GM12878 (cell line): Measurements from ENCODE around the gene FAIM. TPM values are rescaled to one million over a fixed set of nuclear protein-coding genes. Genes with fewer than 3 reads are reported as not detected.

ENCODE experiments used
- ATAC-seq: fragments of 200-7000 bp; cut with Tn5 transposase; 3 replicates; pipeline ENCODE4 v1.9.1; 2020; ENCODE audit warnings: mild to moderate bottlenecking, moderate library complexity
- BruUV-seq: library from RNA; stranded (reverse); fragments of 400-500 nt; replicated peaks from 2 replicates; lab custom pipeline; 2021; lab: Mats Ljungman, UMichigan
- CTCF ChIA-PET: fragments of 300-600 bp; sonication (Branson Sonifier 250); formaldehyde crosslinking; extraction: SDS; loops from one replicate; lab custom pipeline; 2021; ENCODE audit warnings: inconsistent platforms; lab: Yijun Ruan, JAX
- POLR2A ChIA-PET: fragments of 350-600 bp; formaldehyde crosslinking; extraction: SDS; loops from one replicate; lab custom pipeline; 2021; ENCODE audit warnings: inconsistent platforms; lab: Charles Lee
- RAD21 ChIA-PET: fragments of 300-600 bp; sonication (Branson Sonifier 250); formaldehyde crosslinking; loops from one replicate; lab custom pipeline; 2023; ENCODE audit warnings: antibody characterized with exemption; ENCODE audit not compliant: unreplicated experiment; lab: Charles Lee
- SMC1A ChIA-PET: fragments of 300-600 bp; sonication (Branson Sonifier 250); formaldehyde crosslinking; loops from one replicate; lab custom pipeline; 2023; ENCODE audit not compliant: unreplicated experiment, uncharacterized antibody; lab: Charles Lee
- DNase-seq: peaks from one replicate; pipeline ENCODE4 v3.0.0-alpha.2; 2011; ENCODE audit warnings: low read depth, low spot score
- FAIRE-seq: peaks from 3 replicates; lab custom pipeline; 2011; peaks lifted over from hg19 to GRCh38; lab: Jason Lieb, UNC
- H2AFZ ChIP-seq: 2 replicates; pipeline ENCODE4 v1.6.0; 2011; ENCODE audit warnings: low read depth, low read length, control low read depth; ENCODE audit not compliant: control insufficient read depth
- H3K27ac ChIP-seq: 2 replicates; pipeline ENCODE4 v1.5.1; 2011; ENCODE audit warnings: control low read depth; ENCODE audit not compliant: control insufficient read depth, insufficient read depth
- H3K27me3 ChIP-seq, 2 experiments: replicated peaks in 1 of 2; 2 replicates each; pipeline versions ENCODE4 v1.6.0 to v1.6.1; 2011; ENCODE audit warnings: low read length in 1 of 2; ENCODE audit not compliant: control insufficient read depth in 2 of 2, insufficient read depth in 2 of 2
- H3K36me3 ChIP-seq, 2 experiments: 2 replicates each; pipeline ENCODE4 v1.5.1; 2011; ENCODE audit warnings: low read length in 1 of 2; ENCODE audit not compliant: control insufficient read depth in 2 of 2, insufficient read depth in 2 of 2
- H3K4me1 ChIP-seq: 2 replicates; pipeline ENCODE4 v1.6.1; 2011; ENCODE audit warnings: mild to moderate bottlenecking, low read length, moderate library complexity, mixed read lengths; ENCODE audit not compliant: control insufficient read depth, insufficient read depth
- H3K4me2 ChIP-seq: 2 replicates; pipeline ENCODE4 v1.6.0; 2011; ENCODE audit warnings: control low read depth; ENCODE audit not compliant: control insufficient read depth, insufficient read depth
- H3K4me3 ChIP-seq: fragments of 200-600 bp; sonication (generic); 2 replicates; pipeline ENCODE4 v1.5.1; 2016
- H3K79me2 ChIP-seq: 2 replicates; pipeline ENCODE4 v1.6.0; 2011; ENCODE audit warnings: low read length; ENCODE audit not compliant: control insufficient read depth, insufficient read depth
- H3K9ac ChIP-seq: 2 replicates; pipeline ENCODE4 v1.8.0; 2011; ENCODE audit warnings: low read length, control low read depth, mixed read lengths; ENCODE audit not compliant: control insufficient read depth, insufficient read depth
- H3K9me3 ChIP-seq: replicated peaks from 3 replicates; pipeline ENCODE4 v1.5.1; 2011; ENCODE audit warnings: mild to moderate bottlenecking, low read length; ENCODE audit not compliant: control insufficient read depth, insufficient read depth
- H4K20me1 ChIP-seq: 2 replicates; pipeline ENCODE4 v1.6.0; 2011; ENCODE audit not compliant: control insufficient read depth, insufficient read depth
- CBX5 ChIP-seq: sonication (generic); IDR thresholded peaks from 2 replicates; pipeline ENCODE4 v1.6.1; 2016; ENCODE audit warnings: low read depth, moderate library complexity, mild to moderate bottlenecking, inconsistent platforms
- CREM ChIP-seq: IDR thresholded peaks from 2 replicates; pipeline ENCODE4 v1.6.1; 2014; ENCODE audit warnings: antibody characterized with exemption, low read depth
- HDAC2 ChIP-seq: fragments of 200-600 bp; sonication (generic); IDR thresholded peaks from 2 replicates; pipeline ENCODE4 v1.6.1; 2017
- HDGF ChIP-seq: fragments of 450-650 bp; IDR thresholded peaks from 2 replicates; pipeline ENCODE4 v1.6.1; 2016; ENCODE audit warnings: antibody characterized with exemption
- RAD51 ChIP-seq: fragments of 450-650 bp; IDR thresholded peaks from 2 replicates; pipeline ENCODE4 v1.6.1; 2016; ENCODE audit warnings: moderate library complexity, mild to moderate bottlenecking, inconsistent platforms
- RELA ChIP-seq: fragments of 450-650 bp; IDR thresholded peaks from 2 replicates; pipeline ENCODE4 v1.8.0; 2014; ENCODE audit warnings: borderline replicate concordance; ENCODE audit not compliant: partially characterized antibody
- STAT1 ChIP-seq: fragments of 450-650 bp; conservative IDR thresholded peaks from 2 replicates; pipeline ENCODE4 v1.6.1; 2014; ENCODE audit warnings: antibody characterized with exemption, mild to moderate bottlenecking
- TBL1XR1 ChIP-seq: IDR thresholded peaks from 2 replicates; pipeline ENCODE4 v1.6.1; 2012; ENCODE audit warnings: low read depth, low read length, improper control_type of control experiment
- ZBTB33 ChIP-seq: fragments of 450-650 bp; IDR thresholded peaks from 2 replicates; pipeline ENCODE4 v1.6.1; 2017; ENCODE audit warnings: mild to moderate bottlenecking
- ZNF217 ChIP-seq: fragments of 450-650 bp; IDR thresholded peaks from 2 replicates; pipeline ENCODE4 v1.6.1; 2017; ENCODE audit warnings: antibody characterized with exemption, mild to moderate bottlenecking
- ZNF274 ChIP-seq: IDR thresholded peaks from one replicate; pipeline ENCODE4 v1.8.0; 2011; ENCODE audit not compliant: insufficient read length, insufficient read depth
- WGBS: methylation state at CpG from one replicate; pipeline ENCODE4 v1.1.6; 2016; ENCODE audit warnings: low lambda C conversion rate; ENCODE audit not compliant: insufficient replicate concordance, insufficient coverage; ENCODE audit errors: missing lambda C conversion rate; 5-methylcytosine and 5-hydroxymethylcytosine counted together
- in situ Hi-C: fragments of 300-500 bp; cut with MboI; formaldehyde crosslinking; loops from 9 replicates; pipeline ENCODE4 v1.14.3; 2018; ENCODE audit warnings: mixed read lengths
- intact Hi-C: fragments of 100-400 bp; cut with micrococcal nuclease; formaldehyde crosslinking; loops from one replicate; pipeline ENCODE4 v1.14.2; 2022; ENCODE audit not compliant: unreplicated experiment
- polyA plus RNA-seq, 11 experiments: library from polyadenylated mRNA; depleted of rRNA in 4 of 11; unstranded in 6 of 11; stranded (reverse) in 5 of 11; fragments of >200 nt; fragmentation: Nextera tagmentation in 4 of 11; fragmentation: Illumina TruSeq in 1 of 11; extraction: Ambion mirVana in 4 of 11; extraction: Trizol in 1 of 11; gene quantifications; 1 replicate in 1 of 11; 2 replicates in 10 of 11; pipeline versions ENCODE4 v1.2.1 to v1.2.3, GENCODE V29; 2011 to 2016; ENCODE audit warnings: inconsistent platforms in 2 of 11, missing spikeins in 2 of 11, low read depth in 1 of 11
- total RNA-seq, 4 experiments: library from RNA; depleted of rRNA in 3 of 4; stranded (reverse); fragments of >200 nt in 3 of 4; fragmentation: Illumina TruSeq in 1 of 4; extraction: Trizol in 1 of 4; gene quantifications; 2 replicates each; pipeline versions ENCODE4 v1.2.1 to v1.2.3, GENCODE V29; 2013 to 2021

FAIM gene
- total and polyA plus RNA-seq, 10 of the 15 experiments (the other 5 are each of a cell fraction or from before 2014, with no cell fraction given) = 9.3 to 34.0 (median 23.5) TPM

- TF ChIP-seq RAD51 (no peak), ZNF217 (no peak), HDAC2 (no peak), ZNF274 (no peak), CBX5 (no peak), CREM (no peak), ZBTB33 (no peak), STAT1 (no peak), HDGF (no peak), TBL1XR1 (no peak), RELA (no peak)
- intact Hi-C loops = no loop called here
- in situ Hi-C loops = no loop called here
- no TSS peak for BruUV-seq
- RAD21 ChIA-PET = no interaction called here
- H2AFZ ChIP-seq = no peak overlapping the region
- H3K4me2 ChIP-seq = no peak overlapping the region
- ATAC-seq (no peak), DNase-seq (no peak), FAIRE-seq (no peak)
- H4K20me1 ChIP-seq = no peaks in the 10 kb centered on the region
- H3K79me2 ChIP-seq = no peaks in the 10 kb centered on the region
- no peaks in the 10 kb centered on the region for H3K27me3 ChIP-seq
- no peak overlapping the region for H3K4me3 ChIP-seq
- 61% methylated on average over 6 of the region's 6 CpGs for WGBS
- no peak overlapping the region for H3K9ac ChIP-seq
- CTCF ChIA-PET = interaction anchor here (0.6 kb wide), 1 partner anchor 287 kb away, joined by 4 read pairs; no protein-coding TSS in a partner anchor
- SMC1A ChIA-PET = no interaction called here
- peaks cover 4% of the 10 kb centered on the region; the same call in 1 of the 2 replicates for H3K4me1 ChIP-seq
- H3K9me3 ChIP-seq = no peaks in the 10 kb centered on the region
- no peak overlapping the region for H3K27ac ChIP-seq
- H3K36me3 ChIP-seq = no peaks in the 10 kb centered on the region
- POLR2A ChIA-PET = no interaction called here
These were observed 21.0 kb downstream of the FAIM start for GRCh38 chr3:138629526-138629925.
